OCI-LY7 (cell line): ENCODE data around the gene NIT2. TPM values are rescaled to one million over a fixed set of nuclear protein-coding genes. Genes with fewer than 3 reads are reported as not detected.

Experiments
- BruUV-seq: library from RNA; stranded (reverse); fragments of 400-500 nt; replicated peaks from 2 replicates; lab custom pipeline; 2021; lab: Mats Ljungman, UMichigan
- CTCF ChIA-PET: fragments of 300-600 bp; sonication (Branson Sonifier 250); formaldehyde crosslinking; loops from one replicate; lab custom pipeline; 2022; ENCODE audit warnings: antibody characterized with exemption; ENCODE audit not compliant: unreplicated experiment; lab: Charles Lee
- POLR2A ChIA-PET: fragments of 300-600 bp; sonication (Branson Sonifier 250); formaldehyde crosslinking; loops from one replicate; lab custom pipeline; 2022; ENCODE audit warnings: antibody characterized with exemption; lab: Charles Lee
- DNase-seq: peaks from one replicate; pipeline ENCODE4 v3.0.0-alpha.2; 2015; ENCODE audit warnings: low spot score
- H2AFZ ChIP-seq: fragments of 200-600 bp; sonication (generic), shearing (Covaris generic); 2 replicates; pipeline ENCODE4 v1.6.1; 2014; ENCODE audit warnings: mild to moderate bottlenecking, antibody characterized with exemption, low read length, moderate library complexity
- H3K27ac ChIP-seq: fragments of 200-600 bp; sonication (generic); 2 replicates; pipeline ENCODE4 v1.5.1; 2014; ENCODE audit warnings: mixed run types, low read depth, mild to moderate bottlenecking, moderate library complexity, low read length, inconsistent platforms; ENCODE audit not compliant: poor library complexity, severe bottlenecking
- H3K36me3 ChIP-seq: fragments of 200-600 bp; sonication (generic); 2 replicates; pipeline ENCODE4 v1.6.1; 2014; ENCODE audit warnings: mild to moderate bottlenecking, antibody characterized with exemption, low read length, moderate library complexity, mixed read lengths; ENCODE audit not compliant: insufficient read depth
- H3K4me1 ChIP-seq: fragments of 200-600 bp; sonication (generic); 2 replicates; pipeline ENCODE4 v1.5.1; 2014; ENCODE audit warnings: mild to moderate bottlenecking, low read length; ENCODE audit not compliant: insufficient read depth, poor library complexity, severe bottlenecking
- H3K4me2 ChIP-seq: fragments of 200-600 bp; sonication (generic); 2 replicates; pipeline ENCODE4 v1.6.1; 2014; ENCODE audit warnings: mild to moderate bottlenecking, low read length
- H3K4me3 ChIP-seq: fragments of 200-600 bp; sonication (generic); 2 replicates; pipeline ENCODE4 v1.5.1; 2014; ENCODE audit warnings: mild to moderate bottlenecking, low read depth, low read length; ENCODE audit not compliant: poor library complexity, severe bottlenecking
- H3K79me2 ChIP-seq: fragments of 200-600 bp; sonication (generic); 2 replicates; pipeline ENCODE4 v1.6.1; 2016; ENCODE audit warnings: low read depth, mild to moderate bottlenecking, low read length, moderate library complexity, mixed read lengths; ENCODE audit not compliant: insufficient read depth
- H3K9me2 ChIP-seq: fragments of 200-600 bp; sonication (generic); 2 replicates; pipeline ENCODE4 v1.6.1; 2016; ENCODE audit warnings: mild to moderate bottlenecking, low read length, mixed read lengths; ENCODE audit not compliant: insufficient read depth
- H3K9me3 ChIP-seq: fragments of 200-600 bp; sonication (generic); 2 replicates; pipeline ENCODE4 v1.6.1; 2014; ENCODE audit warnings: mild to moderate bottlenecking, mixed run types, low read length, mixed read lengths
- H4K20me1 ChIP-seq: fragments of 200-600 bp; sonication (generic); 2 replicates; pipeline ENCODE4 v1.6.1; 2014; ENCODE audit warnings: mild to moderate bottlenecking, antibody characterized with exemption, low read length, moderate library complexity, mixed read lengths; ENCODE audit not compliant: insufficient read depth
- EZH2phosphoT487 ChIP-seq: fragments of 200-600 bp; sonication (generic); IDR thresholded peaks from 2 replicates; pipeline ENCODE4 v1.6.1; 2018; ENCODE audit warnings: low read depth, borderline replicate concordance, mild to moderate bottlenecking, mixed run types, antibody characterized with exemption, low read length, moderate library complexity, mixed read lengths
- intact Hi-C: fragments of 100-400 bp; cut with micrococcal nuclease; formaldehyde crosslinking; loops from one replicate; pipeline ENCODE4 v1.10.0; 2022; ENCODE audit not compliant: unreplicated experiment
- total RNA-seq, 2 experiments: library from RNA; depleted of rRNA in 1 of 2; stranded (reverse); fragments of >200 nt in 1 of 2; shearing (Covaris generic) in 1 of 2; gene quantifications; 2 replicates each; pipeline ENCODE4 v1.2.3, GENCODE V29; 2014 to 2022
- TF ChIP-seq, protein P1 (sequence below): fragments of 200-600 bp; sonication (generic); conservative IDR thresholded peaks from 2 replicates; pipeline ENCODE4 v1.5.1; 2014; ENCODE audit warnings: mild to moderate bottlenecking, antibody characterized with exemption, low read length, moderate library complexity, mixed read lengths

NIT2 gene
- total RNA-seq, 2 experiments from 2014 or later = 34.6 to 42.1 TPM

DNA sequence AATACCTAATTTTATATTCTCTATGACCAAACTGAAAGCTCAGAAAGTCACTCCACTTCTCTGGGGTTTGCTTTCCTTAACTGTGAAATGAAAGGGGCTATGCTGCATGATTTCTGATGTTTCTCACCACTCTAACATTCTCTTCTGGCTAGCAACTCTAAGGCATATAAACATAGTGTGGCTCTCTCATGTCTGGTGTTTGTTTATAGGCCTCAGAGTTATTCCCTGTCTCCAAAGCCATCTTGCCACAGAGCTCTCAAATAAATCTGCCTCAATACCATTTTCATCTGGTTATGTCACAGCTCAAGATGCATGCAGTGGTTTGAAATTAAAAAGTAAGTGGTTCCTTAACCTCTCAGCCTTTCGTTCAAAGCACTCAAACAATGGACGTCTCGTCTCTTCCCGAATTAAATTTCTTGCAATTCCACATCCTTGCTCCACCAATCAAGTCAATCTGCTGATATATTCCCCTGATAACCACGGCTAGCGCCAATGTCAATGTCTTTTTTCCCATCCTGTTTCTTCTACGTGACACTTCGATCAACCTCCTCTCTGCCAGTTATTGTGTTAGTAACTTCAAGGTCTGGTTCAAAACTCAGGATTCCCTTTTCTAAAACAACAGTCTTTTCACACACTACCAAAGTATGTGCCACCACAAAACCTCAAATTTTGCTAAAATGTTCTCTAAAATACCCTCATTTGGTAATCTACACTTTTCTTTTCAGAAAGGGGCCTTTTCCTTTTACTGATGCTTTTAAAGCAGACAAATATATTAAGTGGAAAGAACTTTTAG lies 50.4 kb downstream of the NIT2 start:
- H3K27ac ChIP-seq = no peak overlapping the region
- intact Hi-C loops = loop anchor here (5.0 kb wide), 1 partner anchor 43 kb away; no protein-coding TSS in a partner anchor
- H3K9me2 ChIP-seq = no peaks in the 10 kb centered on the region
- peaks cover 21% of the 10 kb centered on the region; the same call in 1 of the 2 replicates for H3K9me3 ChIP-seq
- H4K20me1 ChIP-seq = no peaks in the 10 kb centered on the region
- H3K4me3 ChIP-seq = no peak overlapping the region
- BruUV-seq = no TSS peak
- H3K4me2 ChIP-seq = no peak overlapping the region
- H3K36me3 ChIP-seq = peaks cover 99% of the 10 kb centered on the region
- DNase-seq = no peak
- no peaks in the 10 kb centered on the region for H3K4me1 ChIP-seq
- ChIA-PET CTCF (no interaction called here), POLR2A (interaction anchor here (0.9 to 1.7 kb wide), 5 partner anchors 9 to 35 kb away, joined by 3 to 11 read pairs (median 6); partner anchors contain the start of genes LNP1 and TOMM70)
- no peak overlapping the region for H2AFZ ChIP-seq
- H3K79me2 ChIP-seq = peaks cover 35% of the 10 kb centered on the region
- no peak for TF ChIP-seq EZH2phosphoT487
- TF ChIP-seq, protein P1, sequence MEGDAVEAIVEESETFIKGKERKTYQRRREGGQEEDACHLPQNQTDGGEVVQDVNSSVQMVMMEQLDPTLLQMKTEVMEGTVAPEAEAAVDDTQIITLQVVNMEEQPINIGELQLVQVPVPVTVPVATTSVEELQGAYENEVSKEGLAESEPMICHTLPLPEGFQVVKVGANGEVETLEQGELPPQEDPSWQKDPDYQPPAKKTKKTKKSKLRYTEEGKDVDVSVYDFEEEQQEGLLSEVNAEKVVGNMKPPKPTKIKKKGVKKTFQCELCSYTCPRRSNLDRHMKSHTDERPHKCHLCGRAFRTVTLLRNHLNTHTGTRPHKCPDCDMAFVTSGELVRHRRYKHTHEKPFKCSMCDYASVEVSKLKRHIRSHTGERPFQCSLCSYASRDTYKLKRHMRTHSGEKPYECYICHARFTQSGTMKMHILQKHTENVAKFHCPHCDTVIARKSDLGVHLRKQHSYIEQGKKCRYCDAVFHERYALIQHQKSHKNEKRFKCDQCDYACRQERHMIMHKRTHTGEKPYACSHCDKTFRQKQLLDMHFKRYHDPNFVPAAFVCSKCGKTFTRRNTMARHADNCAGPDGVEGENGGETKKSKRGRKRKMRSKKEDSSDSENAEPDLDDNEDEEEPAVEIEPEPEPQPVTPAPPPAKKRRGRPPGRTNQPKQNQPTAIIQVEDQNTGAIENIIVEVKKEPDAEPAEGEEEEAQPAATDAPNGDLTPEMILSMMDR = no peak

DNA sequence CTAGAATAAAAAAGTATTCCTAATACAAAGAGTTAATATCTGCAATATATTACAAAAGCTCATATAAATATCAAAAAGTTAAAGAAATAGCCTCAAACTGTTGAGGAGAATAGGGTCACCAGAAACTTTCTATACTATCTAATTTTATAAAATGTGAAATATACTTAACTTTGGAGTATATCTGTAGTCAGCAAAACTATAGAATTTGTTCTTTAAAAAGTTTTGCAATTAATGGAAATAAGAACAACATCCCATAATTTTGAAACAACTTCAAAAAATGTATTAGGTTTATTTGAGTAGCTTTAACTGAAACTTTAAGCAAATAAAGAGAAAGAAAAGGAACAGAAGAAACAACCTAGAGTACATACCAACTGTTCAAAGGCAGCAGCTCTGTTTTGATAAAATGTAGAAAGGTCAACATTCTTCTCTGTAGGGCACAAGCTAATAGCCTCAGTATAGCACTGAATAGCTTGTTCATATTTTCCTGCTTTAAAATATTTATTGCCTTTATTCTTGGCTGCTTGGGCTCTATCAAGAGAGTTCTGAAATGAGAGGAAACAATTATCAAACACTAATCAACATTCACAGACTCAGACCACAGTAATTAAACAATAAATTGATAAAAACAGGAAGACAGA lies 52.0 kb downstream of the NIT2 start:
- ChIA-PET POLR2A (interaction anchor here (0.6 to 1.7 kb wide), 8 partner anchors 13 to 46 kb away, joined by 3 to 11 read pairs (median 4); partner anchors contain the start of genes LNP1 and TOMM70), CTCF (no interaction called here)
- H3K79me2 ChIP-seq = peaks cover 50% of the 10 kb centered on the region
- no peaks in the 10 kb centered on the region for H3K9me2 ChIP-seq
- H4K20me1 ChIP-seq = no peaks in the 10 kb centered on the region
- H3K4me2 ChIP-seq = no peak overlapping the region
- no peaks in the 10 kb centered on the region for H3K4me1 ChIP-seq
- H3K36me3 ChIP-seq = peaks cover 99% of the 10 kb centered on the region
- TF ChIP-seq, protein P1 = no peak
- TF ChIP-seq EZH2phosphoT487 = no peak
- no peak overlapping the region for H3K27ac ChIP-seq
- peaks cover 25% of the 10 kb centered on the region; the same call in 1 of the 2 replicates for H3K9me3 ChIP-seq
- intact Hi-C loops = loop anchor here (5.0 kb wide), 1 partner anchor 44 kb away; no protein-coding TSS in a partner anchor
- DNase-seq = no peak
- no peak overlapping the region for H3K4me3 ChIP-seq
- H2AFZ ChIP-seq = no peak overlapping the region
- no TSS peak for BruUV-seq
